ENCODE results near the gene CCDC134.

GRCh38 chr22:41813726-41814410, 13.4 kb downstream of the CCDC134 start:
- TF ChIP-seq ZSCAN29 (IDR thresholded peaks at IDR 0.05) (no peak), POLR2H (tag; IDR thresholded peaks at IDR 0.05; ENCODE audit: low read depth) (no peak), POLR2AphosphoS5 (IDR thresholded peaks at IDR 0.05; ENCODE audit: control insufficient read depth, insufficient read depth, low read depth, low read length) (no peak), TOE1 (IDR thresholded peaks at IDR 0.05; ENCODE audit: borderline replicate concordance) (no peak), TOE1 (CRISPR knock-in tag; IDR thresholded peaks at IDR 0.05; ENCODE audit: borderline replicate concordance, low read depth) (no peak), IRF1 (CRISPR knock-in tag; IDR thresholded peaks at IDR 0.05; ENCODE audit: borderline replicate concordance) (no peak), FOS (IDR thresholded peaks at IDR 0.05; ENCODE audit: extremely low read depth, insufficient read length) (no peak), RAD51 (IDR thresholded peaks at IDR 0.05; ENCODE audit: borderline replicate concordance, low read depth) (no peak), ZBTB40 (IDR thresholded peaks at IDR 0.05) (no peak), ZBTB40 (CRISPR knock-in tag; IDR thresholded peaks at IDR 0.05) (no peak)

Data from K562 (cell line).